ENCODE data around the gene PRELP.

Gene PRELP

GRCh38 chr1:203500279-203500678 lies 24.7 kb downstream of the PRELP start:
- no peak for TF ChIP-seq GATA3 (IDR thresholded peaks at IDR 0.05; ENCODE audit: low read depth, low read length)
- no peak for TF ChIP-seq GATA2 (IDR thresholded peaks at IDR 0.05; ENCODE audit: low read depth, low read length)

- TF ChIP-seq GATA2 (IDR thresholded peaks at IDR 0.05; ENCODE audit: low read depth, low read length) (no peak), GATA3 (IDR thresholded peaks at IDR 0.05; ENCODE audit: low read depth, low read length) (no peak)
Observed at GRCh38 chr1:203503836-203504235, 28.2 kb downstream of the PRELP start.

DNA sequence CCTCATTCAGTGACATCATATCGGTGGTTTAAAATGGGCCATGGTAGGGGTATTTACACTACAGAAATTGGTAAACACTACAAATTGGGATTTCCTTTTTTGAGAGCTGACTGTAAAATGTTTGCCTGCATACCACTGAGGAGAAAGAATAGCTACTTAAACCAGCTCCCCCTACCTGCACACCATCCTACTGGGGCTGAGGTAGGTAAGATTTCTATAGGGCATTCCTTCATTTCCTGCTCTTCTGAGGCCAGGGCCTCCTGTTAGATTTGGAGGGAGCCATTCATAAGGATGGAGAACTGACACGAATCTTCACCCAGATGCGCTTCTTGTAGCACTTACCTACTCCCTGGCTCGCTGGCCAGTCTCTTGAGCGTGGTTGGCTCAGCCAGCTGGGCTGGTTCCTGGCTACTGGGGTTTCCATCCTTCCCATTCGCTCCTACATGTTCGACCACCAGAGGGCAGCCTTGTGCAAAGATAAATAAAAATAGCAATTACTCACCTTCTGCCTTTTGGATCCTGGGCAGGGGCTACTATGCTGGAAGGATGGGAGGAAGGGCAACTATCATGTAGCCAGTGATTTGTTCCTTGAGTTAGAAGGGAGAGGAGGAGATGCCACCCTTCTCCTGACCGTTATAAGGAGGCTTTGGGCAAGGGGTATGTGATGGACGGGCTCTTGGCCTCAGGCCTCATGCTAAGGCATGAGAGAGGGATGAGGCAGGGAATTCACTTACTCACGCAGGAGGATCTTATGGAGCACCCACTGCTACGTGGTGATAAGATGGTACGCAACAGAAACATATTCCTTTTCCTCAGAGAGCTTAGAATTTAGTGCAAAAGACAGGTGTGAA lies 29.0 kb downstream of the PRELP start:
- TF ChIP-seq GATA3 (IDR thresholded peaks at IDR 0.05; ENCODE audit: low read depth, low read length), result no peak
- TF ChIP-seq GATA2 (IDR thresholded peaks at IDR 0.05; ENCODE audit: low read depth, low read length), result no peak

DNA sequence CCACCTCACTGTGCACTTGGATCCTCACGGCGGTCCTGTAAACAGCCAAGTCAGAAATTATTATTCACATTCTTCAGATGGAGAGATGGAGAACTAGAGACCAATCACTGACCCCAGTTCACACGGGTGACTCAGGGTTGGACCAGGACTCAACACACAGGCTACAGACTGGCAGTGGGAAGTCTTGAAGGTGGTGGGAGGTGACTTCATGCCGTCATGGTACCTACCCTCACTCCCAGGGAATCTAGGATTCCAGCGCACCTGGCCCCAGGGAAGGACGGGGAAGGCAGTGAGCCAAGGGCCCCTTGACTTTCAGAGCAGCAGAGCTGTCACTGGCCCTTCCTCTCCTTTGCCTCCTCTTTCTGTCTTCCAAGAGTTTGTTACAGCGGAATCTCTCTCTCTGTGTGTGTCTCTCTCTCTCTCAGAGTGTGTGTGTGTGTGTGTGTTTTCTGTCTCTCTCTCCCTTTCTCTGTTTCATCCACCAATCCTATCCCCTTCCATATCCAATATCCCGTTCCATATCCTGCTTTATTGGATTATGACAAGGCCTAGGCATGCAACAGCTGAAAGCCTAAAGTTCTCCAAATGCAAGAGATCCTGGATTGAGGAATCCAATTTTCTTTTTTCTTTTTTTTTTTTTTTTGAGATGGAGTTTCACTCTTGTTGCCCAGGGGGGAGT lies 30.1 kb downstream of the PRELP start:
- no peak for TF ChIP-seq GATA3 (IDR thresholded peaks at IDR 0.05; ENCODE audit: low read depth, low read length)
- TF ChIP-seq GATA2 (IDR thresholded peaks at IDR 0.05; ENCODE audit: low read depth, low read length), result no peak

DNA sequence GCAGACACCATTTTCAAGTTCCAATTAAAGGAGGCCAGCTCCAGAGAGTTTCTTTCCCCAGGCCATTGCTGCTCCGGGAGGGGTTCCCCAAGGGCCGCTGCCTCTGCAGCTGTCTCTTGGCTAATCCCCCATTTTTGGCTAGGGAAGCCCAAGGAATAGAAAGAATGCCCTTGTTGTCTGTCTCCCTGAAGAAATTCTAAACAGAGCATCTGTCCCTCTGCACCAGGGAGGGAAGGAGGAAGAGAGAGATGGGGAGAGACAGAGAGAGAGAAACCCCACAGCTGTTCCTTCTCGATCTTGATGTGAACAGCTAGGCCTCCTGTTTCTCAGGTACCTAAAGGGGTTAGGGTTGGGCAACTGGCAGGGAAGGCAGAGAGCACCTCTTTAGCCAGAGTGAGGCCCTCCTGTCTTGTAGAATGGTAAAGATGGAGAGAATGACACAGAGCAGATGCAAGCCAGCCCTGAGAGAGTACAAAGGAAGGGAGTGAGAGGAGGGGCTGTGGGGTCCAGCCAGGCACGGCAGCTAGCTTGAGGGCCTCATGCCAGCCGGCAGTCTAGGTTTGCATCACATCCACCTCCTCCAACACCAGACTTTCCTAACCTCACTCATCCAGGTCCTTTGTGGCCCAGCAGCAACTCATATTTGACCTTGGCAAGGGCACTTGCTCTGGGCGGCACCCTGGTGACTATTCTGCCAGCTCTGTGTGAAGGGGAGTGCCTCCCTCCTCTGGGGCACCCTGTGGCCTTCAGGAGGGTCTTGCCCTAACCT lies 31.4 kb downstream of the PRELP start:
- no peak for TF ChIP-seq GATA3 (IDR thresholded peaks at IDR 0.05; ENCODE audit: low read depth, low read length)
- TF ChIP-seq GATA2 (IDR thresholded peaks at IDR 0.05; ENCODE audit: low read depth, low read length), result no peak

DNA sequence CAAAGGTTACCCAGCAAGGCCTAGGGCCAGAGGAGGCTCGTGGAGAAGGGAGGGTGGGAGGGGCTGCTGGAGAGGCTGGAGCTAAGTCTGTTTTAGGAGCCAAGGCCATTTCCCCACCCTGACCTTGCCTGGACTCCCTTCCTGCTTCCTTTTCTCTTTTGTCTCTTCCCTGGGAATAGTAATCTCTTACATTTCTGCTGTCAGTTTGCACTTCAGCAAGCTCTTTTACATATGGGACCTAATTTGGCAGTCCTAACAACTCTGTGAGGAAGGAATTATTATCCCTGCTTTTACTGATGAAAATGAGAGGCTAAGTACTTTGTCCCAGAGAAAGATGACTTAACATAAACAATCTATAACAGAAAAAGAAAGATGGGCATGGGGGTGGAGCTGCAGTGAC lies 32.2 kb downstream of the PRELP start:
- TF ChIP-seq GATA2 (IDR thresholded peaks at IDR 0.05; ENCODE audit: low read depth, low read length), result no peak

- TF ChIP-seq GATA3 (IDR thresholded peaks at IDR 0.05; ENCODE audit: low read depth, low read length) (no peak), GATA2 (IDR thresholded peaks at IDR 0.05; ENCODE audit: low read depth, low read length) (no peak)
Observed at GRCh38 chr1:203508463-203509073, 33.0 kb downstream of the PRELP start.

- TF ChIP-seq GATA3 (IDR thresholded peaks at IDR 0.05; ENCODE audit: low read depth, low read length) (no peak), GATA2 (IDR thresholded peaks at IDR 0.05; ENCODE audit: low read depth, low read length) (no peak)
Observed at GRCh38 chr1:203509135-203509534, 33.5 kb downstream of the PRELP start.

GRCh38 chr1:203511513-203511912 lies 35.9 kb downstream of the PRELP start:
- no peak for TF ChIP-seq GATA3 (IDR thresholded peaks at IDR 0.05; ENCODE audit: low read depth, low read length)
- no peak for TF ChIP-seq GATA2 (IDR thresholded peaks at IDR 0.05; ENCODE audit: low read depth, low read length)

- no peak for TF ChIP-seq GATA2 (IDR thresholded peaks at IDR 0.05; ENCODE audit: low read depth, low read length)
- TF ChIP-seq GATA3 (IDR thresholded peaks at IDR 0.05; ENCODE audit: low read depth, low read length), result no peak
Observed at GRCh38 chr1:203511930-203512329, 36.3 kb downstream of the PRELP start.

DNA sequence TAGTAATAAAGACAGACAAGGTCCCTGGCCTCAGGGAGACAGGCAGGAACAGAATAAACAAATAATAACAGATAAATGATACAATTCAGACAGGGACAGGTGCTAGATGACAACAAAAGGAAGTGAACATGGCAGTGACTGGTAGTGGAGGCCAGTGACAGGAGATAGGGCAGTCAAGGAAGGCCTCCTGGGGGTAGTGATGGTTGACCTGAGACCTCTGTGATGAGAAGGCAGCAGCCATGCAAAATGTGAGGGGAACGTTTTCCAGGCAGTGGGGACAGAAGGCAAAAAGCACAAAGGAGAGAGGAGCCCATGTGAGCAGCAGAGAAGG lies 36.9 kb downstream of the PRELP start:
- TF ChIP-seq GATA2 (IDR thresholded peaks at IDR 0.05; ENCODE audit: low read depth, low read length) (no peak), GATA3 (IDR thresholded peaks at IDR 0.05; ENCODE audit: low read depth, low read length) (no peak)

GRCh38 chr1:203512848-203513584 lies 37.4 kb downstream of the PRELP start:
- TF ChIP-seq GATA2 (IDR thresholded peaks at IDR 0.05; ENCODE audit: low read depth, low read length) (no peak), GATA3 (IDR thresholded peaks at IDR 0.05; ENCODE audit: low read depth, low read length) (no peak)

GRCh38 chr1:203513585-203514031 lies 38.0 kb downstream of the PRELP start:
- no peak for TF ChIP-seq GATA2 (IDR thresholded peaks at IDR 0.05; ENCODE audit: low read depth, low read length)
- TF ChIP-seq GATA3 (IDR thresholded peaks at IDR 0.05; ENCODE audit: low read depth, low read length), result no peak

Measured in SH-SY5Y (cell line).